Kidney (tissue), 14 donors: Measurements from ENCODE around the gene KCP. TPM values are rescaled to one million over a fixed set of nuclear protein-coding genes. Genes with fewer than 3 reads are reported as not detected.
"Not testable (repeated sequence)": the region's sequence is repeated elsewhere in the genome, so short reads cannot be mapped to it uniquely, and the experiment has no call there.

Source experiments
- DNase-seq, 5 donors: peaks; one replicate each; pipeline ENCODE4 v3.0.0-alpha.2; 2013 to 2020
- FAIRE-seq: peaks from 2 replicates; lab custom pipeline; 2012; peaks lifted over from hg19 to GRCh38; lab: Jason Lieb, UNC
- H3K27ac ChIP-seq, 2 donors: one replicate each; pipeline ENCODE4 v1.7.0; 2013; ENCODE audit warnings: low read depth in 2 of 2, low read length in 2 of 2, inconsistent platforms in 1 of 2
- H3K27me3 ChIP-seq: one replicate; pipeline ENCODE4 v1.7.1; 2013; ENCODE audit warnings: low read length, inconsistent platforms; ENCODE audit not compliant: control insufficient read depth, insufficient read depth
- H3K36me3 ChIP-seq, 3 donors: one replicate each; pipeline versions ENCODE4 v1.7.0 to v1.7.1; 2013; ENCODE audit warnings: low read length in 3 of 3, control low read depth in 1 of 3, inconsistent platforms in 1 of 3; ENCODE audit not compliant: insufficient read depth in 3 of 3, control insufficient read depth in 2 of 3
- H3K4me1 ChIP-seq, 3 donors: one replicate each; pipeline versions ENCODE4 v1.7.0 to v1.7.1; 2013; ENCODE audit warnings: low read length in 3 of 3, inconsistent platforms in 1 of 3, low read depth in 1 of 3; ENCODE audit not compliant: control insufficient read depth in 2 of 3, insufficient read depth in 2 of 3
- H3K4me3 ChIP-seq, 3 donors: one replicate each; pipeline versions ENCODE4 v1.7.0 to v1.8.1; 2013; ENCODE audit warnings: low read length in 3 of 3, control low read depth in 1 of 3, inconsistent platforms in 1 of 3
- H3K9ac ChIP-seq, 3 donors: one replicate each; pipeline versions ENCODE4 v1.7.0 to v1.7.1; 2013; ENCODE audit warnings: low read length in 3 of 3, control low read depth in 1 of 3, inconsistent platforms in 1 of 3
- H3K9me3 ChIP-seq, 3 donors: one replicate each; pipeline versions ENCODE4 v1.7.0 to v1.7.1; 2013; ENCODE audit warnings: low read length in 3 of 3, control low read depth in 1 of 3, inconsistent platforms in 1 of 3; ENCODE audit not compliant: control insufficient read depth in 2 of 3, insufficient read depth in 1 of 3
- CTCF ChIP-seq: IDR thresholded peaks from 3 replicates; pipeline ENCODE4 v1.5.1; 2012; ENCODE audit warnings: mild to moderate bottlenecking, moderate library complexity, borderline replicate concordance; ENCODE audit not compliant: insufficient read depth; ENCODE audit errors: extremely low read depth
- intact Hi-C: fragments of 100-400 bp; cut with DNase I; formaldehyde crosslinking; loops from one replicate; pipeline ENCODE4 v1.11.1; 2022
- polyA plus RNA-seq: library from polyadenylated mRNA; stranded (reverse); fragments of 350-450 nt; fragmentation: Illumina TruSeq; extraction: RNeasy Lipid Tissue Mini Kit (QIAGEN cat#74804); gene quantifications from one replicate; pipeline ENCODE4 v1.2.3, GENCODE V29; 2014; ENCODE audit warnings: low read depth, low replicate concordance; ENCODE audit not compliant: insufficient read depth
- total RNA-seq: library from RNA; stranded (reverse); fragmentation: NEBNext Ultra II Directional; extraction: Animal tissue kit (Norgen Biotek cat#: 25700); gene quantifications from one replicate; pipeline ENCODE4 v1.2.1, GENCODE V29; 2021
- donor health status: control.
- donor health status: control.
- donor health status: control.
- donor health status: control.
- donor health status: control.
- donor health status: DM: yes; HTN: yes; CAD: no.
- donor health status: Normal renal cell carcinoma (clear cell type).

KCP gene
- total and polyA plus RNA-seq, 2 donors from 2014 or later = 7.7 to 44.6 TPM

GRCh38 chr7:128946936-128947830, 36.7 kb upstream of the KCP start:
- no peak for TF ChIP-seq CTCF
- Histone ChIP-seq H3K4me3 (no peak overlapping the region), H3K9me3 (no peaks in the 10 kb centered on the region), H3K9ac (no peak overlapping the region), H3K4me1 (no peaks in the 10 kb centered on the region), H3K27ac (no peak overlapping the region), H3K27me3 (no peaks in the 10 kb centered on the region), H3K36me3 (no peaks in the 10 kb centered on the region)
- no peak for DNase-seq
- intact Hi-C loops = no loop called here
- no peak for FAIRE-seq

DNA sequence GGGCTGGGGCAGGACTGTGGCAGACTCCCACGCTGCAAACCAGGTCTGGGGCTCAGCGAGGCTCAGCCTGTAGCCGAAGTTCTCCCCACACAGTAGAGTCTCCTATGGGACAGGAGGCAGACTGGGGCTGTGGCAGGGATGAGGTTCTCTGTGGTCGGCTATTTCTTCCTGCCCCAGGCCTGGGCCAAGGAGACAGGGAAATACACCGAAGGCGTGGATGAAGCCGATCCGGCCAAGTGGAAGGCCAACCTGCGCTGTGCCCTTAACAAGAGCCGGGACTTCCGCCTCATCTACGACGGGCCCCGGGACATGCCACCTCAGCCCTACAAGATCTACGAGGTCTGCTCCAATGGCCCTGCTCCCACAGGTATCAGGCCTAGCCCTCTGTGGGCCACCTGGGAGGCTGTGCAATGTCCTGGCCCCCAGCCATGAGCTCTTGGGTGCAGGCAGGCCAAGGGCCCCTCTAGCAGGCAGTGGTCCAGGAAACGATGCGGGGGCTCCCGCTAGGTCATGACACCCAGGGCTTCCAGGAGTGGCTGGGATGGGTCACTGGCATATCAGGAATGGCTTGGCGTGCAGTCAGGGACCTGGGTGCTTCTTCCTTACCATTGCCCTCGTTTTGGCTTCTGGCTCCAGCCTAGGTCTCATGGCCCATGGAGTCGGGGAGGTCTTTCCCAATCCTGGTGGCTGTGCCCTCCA, 35.3 kb upstream of the KCP start:
- Histone ChIP-seq H3K27ac (no peak overlapping the region), H3K36me3 (no peaks in the 10 kb centered on the region), H3K27me3 (no peaks in the 10 kb centered on the region), H3K4me1 (peaks cover 0 to 2% (median 0%) of the 10 kb centered on the region in 3 donors), H3K4me3 (no peak overlapping the region), H3K9me3 (no peaks in the 10 kb centered on the region), H3K9ac (no peak overlapping the region)
- no peak for DNase-seq
- no peak for TF ChIP-seq CTCF
- intact Hi-C loops = no loop called here
- FAIRE-seq = no peak

DNA sequence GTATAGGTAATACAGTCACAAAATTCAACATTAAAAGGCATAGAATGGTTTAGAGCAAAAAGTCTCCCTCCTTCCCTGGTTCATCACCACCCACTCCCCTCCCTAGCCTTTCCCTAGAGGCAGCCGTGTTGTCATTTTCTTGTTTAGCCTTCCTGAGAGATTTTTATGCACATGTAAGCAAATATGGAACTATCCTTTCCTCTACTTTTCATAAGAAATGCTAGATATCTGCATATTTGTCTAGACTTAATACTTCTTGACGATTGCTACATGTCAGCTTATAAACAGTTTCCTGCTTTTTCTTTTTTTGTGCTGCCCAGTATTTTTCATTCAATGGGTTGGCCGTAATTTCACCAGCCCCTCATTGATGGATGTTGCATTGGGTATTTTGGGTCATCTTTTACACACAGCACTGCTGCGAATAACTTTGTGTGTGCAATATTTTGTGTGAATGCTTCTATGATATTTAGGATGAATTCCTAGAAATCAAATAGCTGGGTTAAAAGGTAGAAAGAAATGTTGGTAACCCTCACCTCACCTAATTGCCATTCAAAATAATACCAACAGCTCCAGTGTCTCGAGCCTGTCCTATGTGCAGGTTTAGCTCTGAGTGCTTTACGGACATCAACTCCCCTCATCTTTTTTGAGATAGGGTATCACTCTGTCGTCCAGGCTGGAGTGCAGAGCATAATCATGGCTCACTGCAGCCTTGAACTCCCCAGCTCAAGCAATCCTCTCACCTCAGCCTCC, 34.2 kb upstream of the KCP start:
- H3K4me3 ChIP-seq = no peak overlapping the region
- no peak overlapping the region for H3K9ac ChIP-seq
- no peak for TF ChIP-seq CTCF
- FAIRE-seq = no peak
- H3K4me1 ChIP-seq = peaks cover 0 to 6% (median 0%) of the 10 kb centered on the region in 3 donors
- H3K27me3 ChIP-seq = no peaks in the 10 kb centered on the region
- no peak for DNase-seq
- no peak overlapping the region for H3K27ac ChIP-seq
- intact Hi-C loops = no loop called here
- H3K36me3 ChIP-seq = no peaks in the 10 kb centered on the region
- no peaks in the 10 kb centered on the region for H3K9me3 ChIP-seq

- H3K27ac ChIP-seq, H3K4me3 ChIP-seq, H3K4me1 ChIP-seq, H3K9ac ChIP-seq, H3K9me3 ChIP-seq, H3K36me3 ChIP-seq, DNase-seq, H3K27me3 ChIP-seq, FAIRE-seq, intact Hi-C loops: not testable (repeated sequence)
Measured at GRCh38 chr7:128943251-128943650, 32.7 kb upstream of the KCP start.
